ENCODE measurements around the gene OGDH.
A peak's percentile ranks its signal among the peaks of the same experiment; 100 is the strongest.
"Not testable (repeated sequence)": the region's sequence is repeated elsewhere in the genome, so short reads cannot be mapped to it uniquely, and the experiment has no call there.

The OGDH gene

DNA sequence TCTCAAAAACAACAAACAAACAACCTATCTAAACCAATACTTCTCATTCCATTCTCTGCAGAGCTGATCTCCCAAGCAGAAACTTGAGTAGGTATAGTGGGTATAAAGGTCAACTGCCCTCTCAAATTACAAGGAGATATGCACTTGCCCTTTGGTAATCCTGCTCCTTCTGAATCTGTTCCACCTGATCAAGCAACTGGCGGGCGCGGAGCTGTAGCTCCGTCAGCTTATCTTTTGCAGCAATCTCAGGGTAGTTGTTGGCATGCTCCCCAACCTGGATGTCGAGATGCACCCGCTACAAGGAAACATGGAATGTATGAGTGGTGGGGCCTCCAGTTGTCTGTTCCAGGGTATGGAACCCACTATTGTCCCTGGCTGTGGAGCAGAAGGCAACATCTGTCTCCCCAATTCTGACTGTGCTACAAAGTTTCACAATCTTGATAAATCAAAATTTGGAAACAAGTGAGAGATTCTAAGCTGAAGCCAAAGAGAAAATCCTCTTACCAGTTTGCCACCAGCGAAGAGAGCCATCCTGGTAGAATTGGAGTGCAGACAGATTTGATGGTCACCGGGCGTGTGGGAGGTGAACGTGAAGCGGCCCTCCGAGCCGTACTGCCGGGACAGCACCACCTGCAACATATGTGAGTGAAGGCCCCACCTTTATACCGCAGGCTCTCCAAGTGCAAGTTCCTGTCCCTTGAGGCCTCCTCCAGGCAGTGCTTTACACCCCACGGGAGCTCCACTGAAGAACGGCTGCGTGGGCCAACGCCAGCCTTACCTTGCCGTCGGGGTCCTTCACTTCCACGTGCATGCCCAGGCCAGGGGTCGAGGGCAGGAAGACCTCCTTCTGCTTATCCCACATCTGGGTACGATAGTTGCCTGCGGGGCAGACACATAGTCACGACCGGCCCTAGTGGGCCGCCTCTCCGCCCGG lies 25.2 kb upstream of the OGDH start:
- TF ChIP-seq, protein P1, sequence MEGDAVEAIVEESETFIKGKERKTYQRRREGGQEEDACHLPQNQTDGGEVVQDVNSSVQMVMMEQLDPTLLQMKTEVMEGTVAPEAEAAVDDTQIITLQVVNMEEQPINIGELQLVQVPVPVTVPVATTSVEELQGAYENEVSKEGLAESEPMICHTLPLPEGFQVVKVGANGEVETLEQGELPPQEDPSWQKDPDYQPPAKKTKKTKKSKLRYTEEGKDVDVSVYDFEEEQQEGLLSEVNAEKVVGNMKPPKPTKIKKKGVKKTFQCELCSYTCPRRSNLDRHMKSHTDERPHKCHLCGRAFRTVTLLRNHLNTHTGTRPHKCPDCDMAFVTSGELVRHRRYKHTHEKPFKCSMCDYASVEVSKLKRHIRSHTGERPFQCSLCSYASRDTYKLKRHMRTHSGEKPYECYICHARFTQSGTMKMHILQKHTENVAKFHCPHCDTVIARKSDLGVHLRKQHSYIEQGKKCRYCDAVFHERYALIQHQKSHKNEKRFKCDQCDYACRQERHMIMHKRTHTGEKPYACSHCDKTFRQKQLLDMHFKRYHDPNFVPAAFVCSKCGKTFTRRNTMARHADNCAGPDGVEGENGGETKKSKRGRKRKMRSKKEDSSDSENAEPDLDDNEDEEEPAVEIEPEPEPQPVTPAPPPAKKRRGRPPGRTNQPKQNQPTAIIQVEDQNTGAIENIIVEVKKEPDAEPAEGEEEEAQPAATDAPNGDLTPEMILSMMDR (conservative IDR thresholded peaks at IDR 0.05; ENCODE audit: low read length), result no peak
- H3K4me3 ChIP-seq (ENCODE audit: low read length), result peak overlapping the region; percentile 94
- no peak for DNase-seq (ENCODE audit: low read depth)

DNA sequence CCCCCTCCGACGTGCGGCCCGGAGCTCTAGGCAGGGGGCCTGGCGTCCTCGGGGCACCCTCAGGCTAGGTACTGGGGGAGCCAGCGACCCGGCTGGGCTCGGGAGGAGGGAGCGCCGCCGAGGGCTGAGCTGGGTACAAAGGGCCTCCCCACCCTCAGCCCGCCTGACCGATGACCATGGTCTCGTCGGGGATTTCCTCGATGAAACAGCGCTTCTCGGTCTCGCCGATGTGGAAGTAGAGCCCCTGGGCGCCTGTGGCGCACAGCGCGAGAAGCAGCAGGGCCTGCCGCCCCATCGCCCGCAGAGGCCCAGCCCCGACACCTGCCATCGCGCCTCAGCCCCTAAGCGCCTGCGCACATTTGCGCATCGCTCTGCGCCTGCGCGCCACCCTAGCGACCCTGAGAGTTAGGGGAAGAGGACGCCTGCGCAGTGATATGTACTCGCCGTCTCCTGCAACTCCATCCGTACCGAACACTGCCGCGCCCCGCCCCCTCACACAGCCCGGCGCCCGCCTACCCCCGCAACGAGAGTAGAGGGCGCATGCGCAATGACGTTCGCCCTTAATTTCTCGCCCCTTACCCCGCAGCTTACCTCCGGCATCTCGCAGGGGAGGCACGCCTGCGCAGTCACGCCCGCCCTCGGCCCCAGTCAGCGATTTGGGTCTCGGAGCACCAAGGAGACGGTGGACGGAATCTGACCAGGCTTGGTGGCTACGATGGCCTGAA lies 24.4 kb upstream of the OGDH start, which contains the start of gene TMED4:
Gene TMED4, minus strand, starts transcription at position 353 of the 725 bp plus-strand sequence. Its CDS starts 25 bp downstream, at position 328.
- TF ChIP-seq, protein P1 (conservative IDR thresholded peaks at IDR 0.05; ENCODE audit: low read length), result no peak
- peak; percentile 98 for DNase-seq (ENCODE audit: low read depth)
- peak within 1 kb of the TSS; percentile 94 for H3K4me3 ChIP-seq (ENCODE audit: low read length)

DNA sequence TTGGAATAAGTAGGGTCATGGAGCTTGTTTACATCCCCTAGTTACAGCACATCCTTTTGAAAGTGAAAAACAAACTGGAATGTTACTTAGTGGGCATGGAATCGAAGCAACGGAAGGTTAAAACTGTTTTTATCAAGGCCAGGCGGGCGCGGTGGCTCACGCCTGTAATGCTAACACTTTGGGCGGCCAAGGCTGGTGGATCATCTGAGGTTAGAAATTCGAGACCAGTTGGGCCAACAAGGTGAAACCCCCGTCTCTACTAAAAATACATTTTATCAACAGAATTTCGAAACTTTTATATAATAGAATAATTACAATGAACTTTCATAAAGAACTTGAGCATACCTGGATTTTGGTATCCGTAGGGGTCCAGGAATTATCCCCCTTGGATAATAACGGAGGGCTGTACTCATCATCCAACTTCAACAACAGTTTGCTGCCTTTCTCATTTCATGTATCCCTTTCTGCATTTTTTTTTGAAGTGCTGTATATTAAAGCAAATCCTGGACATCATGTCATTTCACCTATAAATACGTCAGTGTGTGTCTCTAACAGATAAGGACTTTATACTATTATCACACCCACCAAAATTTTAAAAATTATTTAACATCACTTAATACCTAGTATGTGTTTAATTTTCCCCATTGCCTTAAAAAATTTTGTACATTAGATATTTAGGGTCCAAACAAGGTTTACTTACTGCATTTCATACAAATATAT lies 23.1 kb upstream of the OGDH start:
- peak overlapping the region; percentile 94 for H3K4me3 ChIP-seq (ENCODE audit: low read length)
- TF ChIP-seq, protein P1 (conservative IDR thresholded peaks at IDR 0.05; ENCODE audit: low read length), result no peak
- DNase-seq (ENCODE audit: low read depth), result no peak

DNA sequence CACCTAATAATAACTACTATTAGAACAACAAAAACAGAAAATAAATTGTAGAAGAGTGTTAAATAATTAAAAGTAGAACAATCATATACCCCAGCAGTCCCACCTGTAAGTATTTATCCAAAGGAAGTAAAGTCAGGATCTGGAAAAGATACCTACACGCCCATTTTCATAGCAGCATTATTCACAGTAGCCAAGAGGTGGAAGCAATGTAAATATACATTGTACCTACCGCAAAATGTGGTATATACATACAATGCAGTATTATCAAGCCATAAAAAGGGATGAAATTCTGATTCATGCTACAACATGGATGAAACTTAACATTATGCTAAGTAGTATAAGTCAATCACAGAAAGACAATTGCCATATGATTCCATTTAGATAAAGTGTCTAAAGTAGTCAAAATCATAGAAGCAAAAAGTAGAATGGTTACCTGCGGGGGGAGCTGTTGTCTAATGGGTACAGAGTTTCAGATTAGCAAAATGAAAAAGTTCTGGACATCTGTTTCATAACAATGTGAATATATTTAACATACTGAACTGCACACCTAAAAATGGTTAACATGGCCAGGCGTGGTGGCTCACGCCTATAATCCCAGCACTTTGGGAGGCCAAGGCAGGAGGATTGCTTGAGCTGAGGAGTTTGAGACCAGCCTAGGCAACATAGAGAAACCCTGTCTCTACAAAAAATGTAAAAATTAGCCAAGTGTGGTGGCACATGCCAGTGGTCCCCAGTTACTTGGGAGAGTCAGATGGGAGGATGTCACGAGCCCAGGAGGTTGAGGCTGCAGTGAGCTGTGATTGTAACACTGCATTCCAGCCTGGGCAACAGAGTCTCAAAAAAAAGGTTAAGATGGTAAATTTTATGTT lies 18.4 kb upstream of the OGDH start:
- TF ChIP-seq, protein P1 (conservative IDR thresholded peaks at IDR 0.05; ENCODE audit: low read length), result peak; percentile 74
- DNase-seq (ENCODE audit: low read depth), result peak; percentile 67
- no peak overlapping the region for H3K4me3 ChIP-seq (ENCODE audit: low read length)

DNA sequence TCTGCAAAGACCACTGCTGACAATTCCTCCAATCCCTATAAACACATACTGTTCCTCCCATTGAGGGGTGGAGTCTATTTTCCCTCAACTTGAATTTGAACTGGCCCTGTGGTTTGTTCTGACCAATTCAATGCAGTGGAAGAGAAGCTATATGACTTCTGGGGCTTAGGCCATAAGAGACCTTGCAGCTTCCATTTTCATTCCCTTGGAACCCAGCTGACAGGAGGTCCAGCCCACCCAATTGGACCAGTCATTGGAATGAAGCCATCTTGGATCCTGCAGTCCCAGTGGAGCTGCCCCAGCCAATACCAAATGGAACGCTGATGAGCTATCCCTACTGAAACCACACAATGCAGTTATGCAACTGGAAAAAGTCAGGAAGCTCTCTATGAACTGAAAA lies 15.5 kb upstream of the OGDH start:
- TF ChIP-seq, protein P1 (conservative IDR thresholded peaks at IDR 0.05; ENCODE audit: low read length), result no peak
- no peak for DNase-seq (ENCODE audit: low read depth)
- H3K4me3 ChIP-seq (ENCODE audit: low read length), result no peak overlapping the region

DNA sequence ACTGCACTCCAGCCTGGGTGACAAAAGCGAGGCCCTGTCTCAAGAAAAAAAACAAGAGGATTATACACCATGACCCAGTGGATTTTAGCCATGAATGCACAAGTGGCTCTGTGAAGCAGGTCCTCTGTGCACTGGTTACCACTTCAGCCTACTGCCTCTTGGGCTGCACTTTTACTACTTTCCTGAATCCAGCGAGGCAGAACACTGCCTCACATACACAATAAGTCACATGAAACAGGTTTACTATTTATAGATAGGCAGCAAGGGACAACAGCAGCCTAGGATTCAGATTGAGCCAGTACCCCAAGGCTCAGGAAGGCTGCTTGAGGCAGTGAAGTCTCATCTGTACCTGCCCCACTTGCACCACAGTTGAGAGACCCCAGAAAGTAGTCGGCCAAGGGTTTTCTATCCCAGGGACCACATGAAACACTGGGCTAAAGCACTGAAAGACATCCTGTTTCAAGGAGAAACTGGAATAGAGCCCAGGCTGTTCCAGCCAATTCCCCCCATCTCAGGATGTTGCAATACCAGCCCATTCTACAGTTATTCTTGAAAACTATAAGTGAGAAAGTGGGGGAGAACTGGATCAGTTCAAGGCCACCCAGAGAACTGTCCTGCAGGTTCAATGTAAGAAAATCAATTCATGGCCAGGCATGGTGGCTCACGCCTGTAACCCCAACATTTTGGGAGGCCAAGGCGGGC lies 10.3 kb upstream of the OGDH start:
- DNase-seq (ENCODE audit: low read depth), result peak; percentile 30
- TF ChIP-seq, protein P1 (conservative IDR thresholded peaks at IDR 0.05; ENCODE audit: low read length), result no peak
- H3K4me3 ChIP-seq (ENCODE audit: low read length), result no peak overlapping the region

DNA sequence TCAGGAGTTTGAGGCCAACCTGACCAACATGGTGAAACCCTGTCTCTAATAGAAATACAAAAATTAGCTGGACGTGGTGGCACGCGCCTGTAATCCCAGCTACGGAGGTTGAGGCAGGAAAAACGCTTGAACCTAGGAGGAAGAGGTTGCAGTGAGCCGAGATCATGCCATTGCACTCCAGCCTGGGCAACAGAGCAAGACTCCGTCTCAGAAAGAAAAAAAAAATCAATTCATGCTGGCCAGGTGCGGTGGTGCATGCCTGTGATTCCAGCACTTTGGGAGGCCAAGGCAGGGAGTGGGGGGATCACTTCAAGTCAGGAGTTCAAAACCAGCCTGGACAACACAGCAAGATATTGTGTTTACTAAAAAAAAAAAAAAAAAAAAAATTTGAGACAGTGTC lies 9.2 kb upstream of the OGDH start:
- DNase-seq (ENCODE audit: low read depth); H3K4me3 ChIP-seq (ENCODE audit: low read length): not testable (repeated sequence)

Measured in AG10803 (cell line).